Keratinocyte (primary cell): ENCODE data around the gene CCDC3. TPM values are rescaled to one million over a fixed set of nuclear protein-coding genes. Genes with fewer than 3 reads are reported as not detected.

ENCODE experiments used
- DNase-seq: peaks from one replicate; pipeline ENCODE4 v3.0.0-alpha.2; 2011; ENCODE audit warnings: low read depth, missing footprints, low spot score
- FAIRE-seq: peaks from 2 replicates; lab custom pipeline; 2011; peaks lifted over from hg19 to GRCh38; lab: Jason Lieb, UNC
- H2AFZ ChIP-seq: 2 replicates; pipeline ENCODE4 v1.6.0; 2012; ENCODE audit warnings: low read length, control low read depth, inconsistent platforms; ENCODE audit not compliant: control insufficient read depth
- H3K27ac ChIP-seq: 2 replicates; pipeline ENCODE4 v1.5.1; 2011; ENCODE audit warnings: low read length; ENCODE audit not compliant: control insufficient read depth, insufficient read depth
- H3K27me3 ChIP-seq: 3 replicates; pipeline ENCODE4 v1.6.0; 2011; ENCODE audit warnings: low read length; ENCODE audit not compliant: control insufficient read depth, insufficient read depth; ENCODE audit errors: extremely low read depth
- H3K36me3 ChIP-seq, 2 experiments: 2 replicates in 1 of 2; 3 replicates in 1 of 2; pipeline ENCODE4 v1.5.1; 2011; ENCODE audit warnings: low read length in 2 of 2, mild to moderate bottlenecking in 1 of 2; ENCODE audit not compliant: control insufficient read depth in 2 of 2, insufficient read depth in 2 of 2; ENCODE audit errors: extremely low read depth in 1 of 2
- H3K4me1 ChIP-seq: 3 replicates; pipeline ENCODE4 v1.5.1; 2011; ENCODE audit warnings: low read length; ENCODE audit not compliant: control insufficient read depth, insufficient read depth; ENCODE audit errors: extremely low read depth
- H3K4me2 ChIP-seq: 3 replicates; pipeline ENCODE4 v1.6.0; 2011; ENCODE audit warnings: low read depth, low read length; ENCODE audit not compliant: control insufficient read depth, insufficient read depth; ENCODE audit errors: extremely low read depth
- H3K4me3 ChIP-seq, 3 experiments: fragments of 200-600 bp in 1 of 3; sonication (generic) in 1 of 3; 2 replicates in 2 of 3; 3 replicates in 1 of 3; pipeline ENCODE4 v1.5.1; 2011 to 2016; ENCODE audit warnings: low read length in 3 of 3, mild to moderate bottlenecking in 3 of 3, control low read depth in 2 of 3, inconsistent platforms in 1 of 3, low read depth in 1 of 3, mixed read lengths in 1 of 3, mixed run types in 1 of 3, moderate library complexity in 1 of 3; ENCODE audit not compliant: control insufficient read depth in 2 of 3, insufficient read depth in 2 of 3; ENCODE audit errors: extremely low read depth in 1 of 3
- H3K79me2 ChIP-seq: 2 replicates; pipeline ENCODE4 v1.6.0; 2012; ENCODE audit warnings: low read length; ENCODE audit not compliant: control insufficient read depth, insufficient read depth
- H3K9ac ChIP-seq: 3 replicates; pipeline ENCODE4 v1.6.0; 2011; ENCODE audit warnings: low read length; ENCODE audit not compliant: control insufficient read depth, insufficient read depth; ENCODE audit errors: extremely low read depth
- H3K9me1 ChIP-seq: 3 replicates; pipeline ENCODE4 v1.6.0; 2011; ENCODE audit warnings: low read length; ENCODE audit not compliant: control insufficient read depth, insufficient read depth; ENCODE audit errors: extremely low read depth
- H3K9me3 ChIP-seq: 2 replicates; pipeline ENCODE4 v1.5.1; 2012; ENCODE audit warnings: low read depth, low read length; ENCODE audit not compliant: control insufficient read depth
- H4K20me1 ChIP-seq: 3 replicates; pipeline ENCODE4 v1.6.0; 2011; ENCODE audit warnings: low read length; ENCODE audit not compliant: control insufficient read depth, insufficient read depth; ENCODE audit errors: extremely low read depth
- EZH2 ChIP-seq: IDR thresholded peaks from one replicate; pipeline ENCODE4 v1.6.1; 2012; ENCODE audit warnings: inconsistent platforms, mild to moderate bottlenecking, low read length, moderate library complexity
- dilution Hi-C: fragments of 300-500 bp; cut with MboI; formaldehyde crosslinking; loops from one replicate; pipeline ENCODE4 v1.7.0; 2020; ENCODE audit warnings: low sequenced_read_pairs; ENCODE audit not compliant: extremely low pct_ligation_motif_present
- polyA plus RNA-seq, 5 experiments: library from polyadenylated mRNA; depleted of rRNA in 3 of 5; stranded (reverse) in 3 of 5; stranded (forward) in 1 of 5; unstranded in 1 of 5; fragments of >200 nt; gene quantifications; 1 replicate in 1 of 5; 2 replicates in 3 of 5; 3 replicates in 1 of 5; pipeline versions ENCODE4 v1.2.1 to v1.2.3, GENCODE V29; 2011 to 2012; ENCODE audit warnings: missing spikeins in 2 of 5, low read depth in 1 of 5, low replicate concordance in 1 of 5
- TF ChIP-seq, protein P1 (sequence below), 3 experiments: IDR thresholded peaks in 1 of 3; conservative IDR thresholded peaks in 1 of 3; optimal IDR thresholded peaks in 1 of 3; 2 replicates in 2 of 3; 3 replicates in 1 of 3; pipeline versions ENCODE3 to v1.5.1; 2011; ENCODE audit warnings: low read length in 3 of 3, mild to moderate bottlenecking in 3 of 3, moderate library complexity in 2 of 3, control low read depth in 1 of 3, inconsistent platforms in 1 of 3; ENCODE audit not compliant: insufficient read depth in 2 of 3; ENCODE audit errors: extremely low read depth in 1 of 3

Gene CCDC3
- polyA plus RNA-seq, 1 donor (not counting 4 experiments of a cell fraction or from before 2014, with no cell fraction given), result 0.39 TPM

DNA sequence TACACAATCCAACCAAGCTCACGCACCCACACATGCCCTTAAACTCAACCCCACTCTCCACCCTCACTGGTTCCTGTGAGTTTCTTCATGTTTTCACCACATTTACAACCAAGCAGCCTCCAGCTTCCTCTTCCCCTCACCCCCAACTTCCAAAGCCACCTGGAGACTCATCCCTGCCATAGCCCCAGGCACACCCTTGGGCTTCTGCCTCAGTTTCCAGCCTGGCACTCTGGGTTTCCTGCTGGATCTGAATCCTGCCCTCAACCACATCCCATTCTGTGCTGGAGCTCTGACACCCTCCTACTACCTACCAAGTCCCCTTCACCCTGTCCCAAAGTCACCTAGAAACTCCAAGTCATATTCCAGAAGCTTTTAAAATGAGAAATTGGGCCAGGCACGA lies 29.4 kb downstream of the CCDC3 start:
- dilution Hi-C loops, result no loop called here
- TF ChIP-seq, protein P1, sequence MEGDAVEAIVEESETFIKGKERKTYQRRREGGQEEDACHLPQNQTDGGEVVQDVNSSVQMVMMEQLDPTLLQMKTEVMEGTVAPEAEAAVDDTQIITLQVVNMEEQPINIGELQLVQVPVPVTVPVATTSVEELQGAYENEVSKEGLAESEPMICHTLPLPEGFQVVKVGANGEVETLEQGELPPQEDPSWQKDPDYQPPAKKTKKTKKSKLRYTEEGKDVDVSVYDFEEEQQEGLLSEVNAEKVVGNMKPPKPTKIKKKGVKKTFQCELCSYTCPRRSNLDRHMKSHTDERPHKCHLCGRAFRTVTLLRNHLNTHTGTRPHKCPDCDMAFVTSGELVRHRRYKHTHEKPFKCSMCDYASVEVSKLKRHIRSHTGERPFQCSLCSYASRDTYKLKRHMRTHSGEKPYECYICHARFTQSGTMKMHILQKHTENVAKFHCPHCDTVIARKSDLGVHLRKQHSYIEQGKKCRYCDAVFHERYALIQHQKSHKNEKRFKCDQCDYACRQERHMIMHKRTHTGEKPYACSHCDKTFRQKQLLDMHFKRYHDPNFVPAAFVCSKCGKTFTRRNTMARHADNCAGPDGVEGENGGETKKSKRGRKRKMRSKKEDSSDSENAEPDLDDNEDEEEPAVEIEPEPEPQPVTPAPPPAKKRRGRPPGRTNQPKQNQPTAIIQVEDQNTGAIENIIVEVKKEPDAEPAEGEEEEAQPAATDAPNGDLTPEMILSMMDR (optimal IDR thresholded peaks at IDR 0.05 in 1 of 3, IDR thresholded peaks at IDR 0.05 in 1 of 3, conservative IDR thresholded peaks at IDR 0.05 in 1 of 3; ENCODE audit: extremely low read depth in 1 of 3, insufficient read depth in 2 of 3, low read length in 3 of 3), result no peak
- no peak for TF ChIP-seq EZH2
- Histone ChIP-seq H3K9ac (no peak overlapping the region), H3K4me3 (no peak overlapping the region), H3K27me3 (no peaks in the 10 kb centered on the region), H3K9me3 (no peaks in the 10 kb centered on the region), H4K20me1 (no peaks in the 10 kb centered on the region), H3K4me1 (no peaks in the 10 kb centered on the region), H2AFZ (no peak overlapping the region), H3K9me1 (no peaks in the 10 kb centered on the region), H3K36me3 (no peaks in the 10 kb centered on the region), H3K79me2 (no peaks in the 10 kb centered on the region), H3K4me2 (no peak overlapping the region), H3K27ac (no peak overlapping the region)
- no peak for FAIRE-seq
- DNase-seq, result no peak

DNA sequence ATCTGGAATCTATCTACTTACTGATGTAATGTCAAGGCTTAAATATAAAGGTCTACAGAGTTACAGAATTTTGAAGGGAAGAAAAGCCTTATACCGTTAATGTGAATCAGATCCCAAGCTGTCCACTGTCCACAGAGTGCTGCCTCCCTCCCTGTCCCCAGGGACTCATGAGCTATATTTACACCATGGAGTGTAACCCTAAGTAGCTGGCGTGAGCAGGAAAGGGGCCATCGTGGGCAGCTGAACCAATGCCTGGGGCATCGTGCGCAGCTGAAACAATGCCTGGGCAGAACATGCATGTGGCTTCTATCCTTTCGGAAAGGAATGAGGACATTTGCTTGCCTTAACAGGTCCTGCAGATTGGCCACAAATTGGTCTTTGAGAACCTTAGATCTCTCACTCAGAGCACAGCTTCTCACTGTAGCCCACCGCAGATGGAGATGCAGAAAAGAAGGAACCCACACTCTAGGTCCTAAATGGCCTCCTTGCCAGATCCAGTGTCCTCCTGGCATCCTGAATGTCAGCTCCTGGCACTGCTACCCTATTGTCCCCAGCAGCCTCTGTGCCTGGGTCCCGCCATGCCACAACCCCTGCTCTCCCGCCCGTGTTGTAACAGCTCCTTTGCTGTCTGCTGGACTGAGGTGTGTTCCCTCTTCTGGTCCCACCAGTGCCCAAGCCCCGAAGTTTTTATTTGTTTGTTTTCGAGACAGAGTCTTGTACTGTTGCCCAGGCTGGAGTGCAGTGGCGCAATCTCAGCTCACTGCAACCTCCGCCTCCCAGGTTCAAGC lies 30.3 kb downstream of the CCDC3 start:
- dilution Hi-C loops, result no loop called here
- no peak overlapping the region for H3K27ac ChIP-seq
- no peaks in the 10 kb centered on the region for H3K27me3 ChIP-seq

More for the DNA sequence above, 30.3 kb downstream of the CCDC3 start:
- Histone ChIP-seq H3K4me2 (no peak overlapping the region), H3K9me1 (no peaks in the 10 kb centered on the region), H3K9ac (no peak overlapping the region), H3K4me3 (no peak overlapping the region), H3K4me1 (no peaks in the 10 kb centered on the region), H3K79me2 (no peaks in the 10 kb centered on the region), H3K9me3 (no peaks in the 10 kb centered on the region), H3K36me3 (no peaks in the 10 kb centered on the region), H4K20me1 (no peaks in the 10 kb centered on the region), H2AFZ (no peak overlapping the region)
- DNase-seq, result no peak
- no peak for TF ChIP-seq EZH2
- TF ChIP-seq, protein P1 (optimal IDR thresholded peaks at IDR 0.05 in 1 of 3, IDR thresholded peaks at IDR 0.05 in 1 of 3, conservative IDR thresholded peaks at IDR 0.05 in 1 of 3; ENCODE audit: extremely low read depth in 1 of 3, insufficient read depth in 2 of 3, low read length in 3 of 3), result no peak
- no peak for FAIRE-seq
